Fibroblast of pulmonary artery (primary cell): Measurements from ENCODE around the gene NCAM2.

Experiments
- DNase-seq: peaks from one replicate; pipeline ENCODE4 v3.0.0-alpha.2; 2010; ENCODE audit warnings: low read depth
- H3K4me3 ChIP-seq: replicated peaks from 2 replicates; pipeline ENCODE4 v1.5.1; 2011; ENCODE audit warnings: low read depth, mild to moderate bottlenecking, control low read depth, low read length, moderate library complexity
- TF ChIP-seq, protein P1 (sequence below): IDR thresholded peaks from 2 replicates; pipeline ENCODE4 v1.5.1; 2011; ENCODE audit warnings: mild to moderate bottlenecking, control low read depth, low read length, inconsistent platforms; ENCODE audit errors: missing control alignments

Gene NCAM2

DNA sequence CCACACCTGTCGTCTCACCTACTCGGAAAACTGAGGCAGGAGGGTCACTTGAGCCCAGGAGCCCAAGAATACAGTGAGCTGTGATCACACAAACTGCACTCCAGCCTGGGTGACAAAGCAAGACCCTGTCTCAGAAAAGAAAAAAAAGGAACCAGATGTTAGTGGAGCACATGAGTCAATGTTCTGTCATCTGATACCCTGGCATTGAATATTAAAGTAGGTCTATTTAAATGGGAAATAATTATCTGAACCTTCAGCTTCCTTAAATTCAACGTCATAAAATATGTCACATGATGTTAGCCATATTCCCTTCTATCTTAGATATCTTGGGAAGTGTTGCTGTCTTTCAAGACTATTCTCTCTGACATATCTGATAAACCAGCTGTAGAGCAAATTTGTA is 47.3 kb downstream of the NCAM2 start:
- H3K4me3 ChIP-seq, result no peak overlapping the region
- no peak for DNase-seq
- TF ChIP-seq, protein P1, sequence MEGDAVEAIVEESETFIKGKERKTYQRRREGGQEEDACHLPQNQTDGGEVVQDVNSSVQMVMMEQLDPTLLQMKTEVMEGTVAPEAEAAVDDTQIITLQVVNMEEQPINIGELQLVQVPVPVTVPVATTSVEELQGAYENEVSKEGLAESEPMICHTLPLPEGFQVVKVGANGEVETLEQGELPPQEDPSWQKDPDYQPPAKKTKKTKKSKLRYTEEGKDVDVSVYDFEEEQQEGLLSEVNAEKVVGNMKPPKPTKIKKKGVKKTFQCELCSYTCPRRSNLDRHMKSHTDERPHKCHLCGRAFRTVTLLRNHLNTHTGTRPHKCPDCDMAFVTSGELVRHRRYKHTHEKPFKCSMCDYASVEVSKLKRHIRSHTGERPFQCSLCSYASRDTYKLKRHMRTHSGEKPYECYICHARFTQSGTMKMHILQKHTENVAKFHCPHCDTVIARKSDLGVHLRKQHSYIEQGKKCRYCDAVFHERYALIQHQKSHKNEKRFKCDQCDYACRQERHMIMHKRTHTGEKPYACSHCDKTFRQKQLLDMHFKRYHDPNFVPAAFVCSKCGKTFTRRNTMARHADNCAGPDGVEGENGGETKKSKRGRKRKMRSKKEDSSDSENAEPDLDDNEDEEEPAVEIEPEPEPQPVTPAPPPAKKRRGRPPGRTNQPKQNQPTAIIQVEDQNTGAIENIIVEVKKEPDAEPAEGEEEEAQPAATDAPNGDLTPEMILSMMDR, result no peak

DNA sequence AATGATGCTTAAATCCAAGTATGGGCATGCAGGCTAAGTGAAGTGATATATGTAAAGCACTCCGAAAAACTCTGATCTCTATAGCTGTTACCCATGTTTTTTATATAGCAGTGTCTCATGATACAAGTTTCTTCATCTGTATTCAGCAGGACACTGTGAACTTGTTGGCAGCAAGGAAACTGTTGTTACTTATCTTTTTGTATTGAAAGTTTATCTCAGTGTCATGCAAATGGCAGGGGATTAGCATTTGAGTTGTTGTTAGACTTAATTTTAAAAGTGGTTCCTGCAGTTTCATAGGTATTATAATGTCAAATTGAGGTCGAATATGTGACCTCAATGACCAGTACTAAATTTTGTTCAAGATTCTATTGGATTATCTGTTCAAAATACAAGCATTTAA is 47.9 kb downstream of the NCAM2 start:
- no peak for DNase-seq
- H3K4me3 ChIP-seq, result no peak overlapping the region
- TF ChIP-seq, protein P1, result no peak

DNA sequence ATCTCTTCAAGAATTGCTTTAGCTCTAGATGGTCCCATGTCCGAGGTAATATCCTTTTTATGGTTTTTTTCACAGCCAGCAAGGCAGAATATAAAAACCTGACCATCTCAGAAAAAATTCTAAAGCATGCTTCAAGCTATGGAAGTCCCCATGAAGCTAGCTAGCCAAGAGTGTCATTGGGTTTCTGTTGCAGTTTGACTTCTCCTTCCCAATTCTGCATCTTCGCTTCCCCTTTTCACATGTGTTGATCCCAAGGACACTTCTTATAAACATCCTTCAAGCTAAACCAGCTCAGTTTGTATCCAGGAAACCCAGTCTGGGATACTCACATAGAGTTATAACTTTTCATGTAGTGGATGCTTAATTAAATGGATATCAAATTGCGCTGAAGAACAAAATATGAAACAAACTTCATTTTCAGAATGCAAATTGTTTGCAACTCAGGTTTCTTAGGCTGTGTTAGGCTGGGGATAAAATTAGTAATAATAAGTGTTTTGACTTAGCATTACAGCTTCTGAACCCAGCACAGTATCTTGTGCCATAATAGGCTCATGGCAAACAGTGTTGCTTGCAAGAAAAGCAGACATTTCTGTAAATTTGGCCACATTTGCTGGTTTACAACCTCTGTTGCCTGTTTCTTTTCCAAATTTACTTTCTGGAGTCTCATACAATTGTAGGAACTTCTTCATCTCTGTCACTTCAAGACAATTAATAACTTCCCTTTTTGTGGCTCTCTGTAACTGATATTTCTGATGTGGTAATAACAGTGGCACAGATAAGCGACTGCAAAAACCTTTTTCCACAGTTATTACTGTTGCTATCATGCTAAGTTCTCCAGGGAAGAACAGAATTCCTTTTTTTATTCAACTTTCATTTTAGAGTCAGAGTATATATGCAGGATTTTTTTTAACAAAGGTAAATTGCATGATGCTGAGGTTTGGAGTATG is 53.2 kb downstream of the NCAM2 start:
- TF ChIP-seq, protein P1, result no peak
- DNase-seq, result no peak
- H3K4me3 ChIP-seq, result no peak overlapping the region

DNA sequence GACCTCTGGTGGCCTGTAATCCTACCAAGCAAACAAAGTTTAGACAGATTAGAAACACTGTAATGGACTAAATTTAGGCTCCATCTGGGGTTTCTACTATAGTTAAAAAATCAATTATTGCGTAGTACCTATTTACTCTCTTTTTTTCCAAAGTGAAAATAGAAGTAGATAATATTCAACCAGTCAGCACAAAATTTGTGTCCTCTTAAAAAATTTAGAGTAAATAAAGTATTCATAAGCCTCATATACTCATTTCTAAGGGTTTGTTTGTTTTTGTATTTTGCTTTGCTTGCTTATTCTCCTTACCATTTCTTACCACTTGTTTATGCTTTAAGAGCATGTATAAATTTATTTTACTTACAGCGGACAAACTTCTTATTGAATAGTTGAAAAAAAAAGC is 54.5 kb downstream of the NCAM2 start:
- TF ChIP-seq, protein P1, result no peak
- DNase-seq, result no peak
- H3K4me3 ChIP-seq, result no peak overlapping the region

DNA sequence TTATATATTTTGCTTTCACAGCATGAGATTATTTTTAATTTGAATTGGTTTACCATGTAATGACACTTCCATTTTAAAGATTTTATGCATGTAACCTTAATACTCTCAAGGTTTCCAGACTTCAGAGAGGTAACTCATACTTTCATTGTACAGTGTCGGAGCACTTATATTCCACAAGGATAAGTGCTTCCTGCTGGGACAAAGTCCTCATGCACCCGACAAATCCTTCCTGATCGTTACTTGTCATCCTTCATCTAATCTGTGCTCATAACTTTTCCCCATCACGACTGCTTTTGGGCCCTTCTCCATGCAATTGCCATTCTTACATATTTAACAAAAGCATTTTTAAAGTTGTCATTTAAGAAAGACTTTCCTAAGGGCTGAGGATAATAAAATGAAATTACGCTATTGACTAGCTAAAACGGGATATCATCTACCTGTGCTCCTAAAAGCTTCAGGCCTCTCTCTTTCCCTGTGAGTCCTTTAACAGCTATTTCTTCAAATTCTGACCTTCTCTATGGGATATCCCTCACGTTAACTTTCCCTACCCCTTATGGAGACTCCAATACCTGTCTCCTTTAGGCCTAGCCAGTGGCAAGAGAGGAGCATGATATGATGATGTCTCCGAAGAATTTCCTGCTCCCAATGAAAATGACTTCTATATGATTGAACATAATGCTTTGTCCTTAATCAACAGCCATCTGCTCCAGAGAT is 59.3 kb downstream of the NCAM2 start:
- DNase-seq, result no peak
- H3K4me3 ChIP-seq, result no peak overlapping the region

DNA sequence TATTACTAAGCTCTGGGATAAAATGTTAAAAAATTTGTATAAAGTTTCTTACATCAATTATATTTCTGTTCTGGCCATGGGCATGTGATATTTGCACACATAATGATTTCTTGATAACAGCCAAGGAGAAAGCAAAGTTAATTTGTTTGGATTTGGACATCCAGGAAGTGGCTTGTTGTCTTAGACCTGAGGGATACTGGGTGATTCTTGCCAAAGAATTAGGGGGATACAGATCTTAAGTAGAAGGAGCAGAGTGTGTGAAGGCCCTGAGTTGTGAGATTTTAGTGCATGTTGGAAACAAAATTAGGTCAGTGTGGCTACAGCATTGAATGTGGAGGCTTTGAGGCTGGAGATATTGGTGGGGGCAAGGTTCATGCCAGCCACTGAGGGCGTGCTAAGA is 65.6 kb downstream of the NCAM2 start:
- DNase-seq, result no peak
- TF ChIP-seq, protein P1, result no peak

More for the DNA sequence above, 59.3 kb downstream of the NCAM2 start:
- TF ChIP-seq, protein P1, result no peak

More for the DNA sequence above, 65.6 kb downstream of the NCAM2 start:
- no peak overlapping the region for H3K4me3 ChIP-seq
